ENCODE measurements around the gene ZC3H12A. TPM values are rescaled to one million over a fixed set of nuclear protein-coding genes. Genes with fewer than 3 reads are reported as not detected.
A peak's percentile ranks its signal among the peaks of the same experiment; 100 is the strongest.

ZC3H12A gene
- total RNA-seq, 4 donors from 2014 or later = 29.7 to 37.0 (median 33.4) TPM

GRCh38 chr1:37487619-37487984, 13.2 kb downstream of the ZC3H12A start:
- Histone ChIP-seq H3K27me3 (no peaks in the 10 kb centered on the region), H3K27ac (peak overlapping the region in 2 of 4 donors; percentile 27 to 45), H3K4me3 (no peak overlapping the region), H3K4me1 (peaks cover 0 to 30% (median 14%) of the 10 kb centered on the region in 4 donors), H3K9me3 (no peaks in the 10 kb centered on the region), H3K36me3 (peaks cover 0 to 47% (median 0%) of the 10 kb centered on the region in 3 donors)
- TF ChIP-seq CTCF (IDR thresholded peaks at IDR 0.05) (no peak), POLR2A (IDR thresholded peaks at IDR 0.05) (no peak)
- DNase-seq = no peak

GRCh38 chr1:37493336-37494098, 19.1 kb downstream of the ZC3H12A start:
- peaks cover 0 to 59% (median 0%) of the 10 kb centered on the region in 3 donors for H3K36me3 ChIP-seq
- TF ChIP-seq CTCF (IDR thresholded peaks at IDR 0.05) (no peak), POLR2A (IDR thresholded peaks at IDR 0.05) (no peak)

GRCh38 chr1:37495875-37496274, 21.5 kb downstream of the ZC3H12A start:
- TF ChIP-seq POLR2A (IDR thresholded peaks at IDR 0.05) (no peak), CTCF (IDR thresholded peaks at IDR 0.05) (no peak)
- no peaks in the 10 kb centered on the region for H3K27me3 ChIP-seq
- H3K4me1 ChIP-seq = peaks cover 0 to 14% (median 2%) of the 10 kb centered on the region in 4 donors
- no peak overlapping the region for H3K27ac ChIP-seq
- no peaks in the 10 kb centered on the region for H3K9me3 ChIP-seq
- H3K36me3 ChIP-seq = peaks cover 0 to 62% (median 0%) of the 10 kb centered on the region in 3 donors
- no peak for DNase-seq
- H3K4me3 ChIP-seq = no peak overlapping the region

More at GRCh38 chr1:37493336-37494098, 19.1 kb downstream of the ZC3H12A start:
- H3K27ac ChIP-seq = no peak overlapping the region
- H3K27me3 ChIP-seq = no peaks in the 10 kb centered on the region
- no peaks in the 10 kb centered on the region for H3K4me1 ChIP-seq
- H3K4me3 ChIP-seq = no peak overlapping the region
- H3K9me3 ChIP-seq = no peaks in the 10 kb centered on the region
- DNase-seq = no peak

- Histone ChIP-seq H3K36me3 (peaks cover 0 to 54% (median 0%) of the 10 kb centered on the region in 3 donors), H3K4me3 (no peak overlapping the region), H3K27me3 (no peaks in the 10 kb centered on the region), H3K27ac (peak overlapping the region in 1 of 4 donors; percentile 30), H3K4me1 (peaks cover 0 to 14% (median 2%) of the 10 kb centered on the region in 4 donors), H3K9me3 (no peaks in the 10 kb centered on the region)
- TF ChIP-seq POLR2A (IDR thresholded peaks at IDR 0.05) (no peak), CTCF (IDR thresholded peaks at IDR 0.05) (no peak)
- DNase-seq = no peak
These were observed 23.5 kb downstream of the ZC3H12A start for GRCh38 chr1:37497832-37498231.

DNA sequence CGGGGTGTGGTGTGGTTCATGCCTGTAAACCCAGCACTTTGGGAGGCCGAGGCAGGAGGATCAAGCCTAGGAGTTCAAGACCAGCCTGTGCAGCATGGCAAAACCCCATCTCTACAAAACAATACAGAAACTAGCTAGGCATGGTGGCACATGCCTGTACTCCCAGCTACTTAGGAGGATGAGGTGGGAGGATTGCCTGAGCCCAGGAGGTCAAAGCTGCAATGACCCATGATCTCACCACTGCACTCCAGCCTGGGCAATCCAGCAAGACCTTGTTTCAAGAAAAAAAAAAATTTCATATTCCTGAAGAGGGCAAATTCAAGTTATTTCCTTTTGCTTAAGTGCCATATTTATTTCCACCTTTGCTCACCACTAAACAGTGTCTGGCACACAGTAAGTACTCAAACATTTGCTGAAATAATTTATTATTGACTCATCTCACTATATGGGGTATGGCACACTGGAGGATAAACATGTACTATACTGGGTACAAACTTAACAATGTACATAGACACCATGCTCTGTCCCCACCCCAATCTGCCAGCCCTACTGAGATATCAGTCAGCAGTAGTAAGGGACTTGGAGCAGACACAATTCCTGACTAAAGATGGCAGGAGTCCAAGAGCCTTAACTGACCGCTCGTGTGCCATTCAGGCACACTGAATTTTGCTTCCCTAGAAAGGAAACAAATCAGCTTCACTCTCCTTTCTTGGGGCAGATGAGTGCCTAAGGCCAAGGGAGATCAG, 24.7 kb downstream of the ZC3H12A start:
- Histone ChIP-seq H3K9me3 (no peaks in the 10 kb centered on the region), H3K36me3 (peaks cover 0 to 47% (median 0%) of the 10 kb centered on the region in 3 donors), H3K27me3 (no peaks in the 10 kb centered on the region), H3K4me1 (peaks cover 0 to 14% (median 2%) of the 10 kb centered on the region in 4 donors), H3K27ac (peak overlapping the region in 3 of 4 donors; percentile 15 to 40 (median 29)), H3K4me3 (no peak overlapping the region)
- peak in 1 of 6 experiments; percentile 5 for TF ChIP-seq CTCF (IDR thresholded peaks at IDR 0.05)
- no peak for TF ChIP-seq POLR2A (IDR thresholded peaks at IDR 0.05)
- DNase-seq = peak in 1 of 3 donors; percentile 59

All from Peyer's patch (tissue), 4 donors.